ENCODE measurements around the gene TRAF3. TPM values are rescaled to one million over a fixed set of nuclear protein-coding genes. Genes with fewer than 3 reads are reported as not detected.

Gene TRAF3
- total RNA-seq, 1 donor from 2014 or later: 11.8 TPM

- peak; percentile 92 for DNase-seq (ENCODE audit: low read depth)
These were observed 172.0 kb downstream of the TRAF3 start for GRCh38 chr14:102949062-102949800.

GRCh38 chr14:102949801-102950451, 172.7 kb downstream of the TRAF3 start:
- DNase-seq (ENCODE audit: low read depth): peak; percentile 43

- DNase-seq (ENCODE audit: low read depth): no peak
These were observed 173.8 kb downstream of the TRAF3 start for GRCh38 chr14:102951034-102951433.

GRCh38 chr14:102951799-102952198, 174.6 kb downstream of the TRAF3 start:
- peak; percentile 89 for DNase-seq (ENCODE audit: low read depth)

- no peak for DNase-seq (ENCODE audit: low read depth)
These were observed 175.0 kb downstream of the TRAF3 start for GRCh38 chr14:102952276-102952675.

GRCh38 chr14:102953100-102953499, 175.9 kb downstream of the TRAF3 start:
- no peak for DNase-seq (ENCODE audit: low read depth)

GRCh38 chr14:102954081-102954789, 177.0 kb downstream of the TRAF3 start:
- DNase-seq (ENCODE audit: low read depth): no peak

GRCh38 chr14:102955636-102956408, 178.6 kb downstream of the TRAF3 start:
- DNase-seq (ENCODE audit: low read depth): no peak

- DNase-seq (ENCODE audit: low read depth): peak; percentile 52
These were observed 180.0 kb downstream of the TRAF3 start for GRCh38 chr14:102957222-102957621.

GRCh38 chr14:102958461-102958860, 181.2 kb downstream of the TRAF3 start:
- DNase-seq (ENCODE audit: low read depth): no peak

Other genes with a start within 250 kb of the TRAF3 start
- gene RCOR1, start 184.8 kb upstream of the TRAF3 start, total RNA-seq: 17.1 and 17.7 TPM in 2 replicates
- gene AMN, start 145.2 kb downstream of the TRAF3 start, total RNA-seq: 0.59 and 0.68 TPM in 2 replicates